T-helper 1 cell treated with Interleukin-12 subunit alpha and Interleukin-12 subunit beta and Interleukin-4 antibody, amounts not matched to agents 30 μg/mL and 1 μg/mL, for 36 hours (primary cell): ENCODE measurements around the gene ARMC3.

Experiments used
- H3K27ac Mint-ChIP-seq: one replicate; pipeline ENCODE4 v1.8.0; 2021; ENCODE audit warnings: mild to moderate bottlenecking, mixed read lengths
- H3K27me3 Mint-ChIP-seq: one replicate; pipeline ENCODE4 v1.8.0; 2021; ENCODE audit warnings: low read depth, mixed read lengths
- H3K36me3 Mint-ChIP-seq: one replicate; pipeline ENCODE4 v1.8.0; 2021; ENCODE audit warnings: low read depth, mixed read lengths
- H3K4me1 Mint-ChIP-seq: one replicate; pipeline ENCODE4 v1.8.0; 2021; ENCODE audit warnings: low read depth, mixed read lengths
- H3K4me3 Mint-ChIP-seq: one replicate; pipeline ENCODE4 v1.8.0; 2021; ENCODE audit warnings: mild to moderate bottlenecking, moderate library complexity, mixed read lengths
- H3K9me3 Mint-ChIP-seq: one replicate; pipeline ENCODE4 v1.8.0; 2021; ENCODE audit warnings: mixed read lengths

The ARMC3 gene

GRCh38 chr10:23079700-23080099 is 151.8 kb downstream of the ARMC3 start:
- Mint-ChIP-seq H3K9me3 (peaks cover 2% of the 10 kb centered on the region), H3K27ac (no peak overlapping the region), H3K27me3 (peaks cover 49% of the 10 kb centered on the region), H3K36me3 (no peaks in the 10 kb centered on the region), H3K4me1 (no peaks in the 10 kb centered on the region), H3K4me3 (no peak overlapping the region)

GRCh38 chr10:23080262-23080661 is 152.4 kb downstream of the ARMC3 start:
- Mint-ChIP-seq H3K9me3 (peaks cover 4% of the 10 kb centered on the region), H3K4me1 (no peaks in the 10 kb centered on the region), H3K36me3 (no peaks in the 10 kb centered on the region), H3K27me3 (peaks cover 48% of the 10 kb centered on the region), H3K27ac (no peak overlapping the region), H3K4me3 (no peak overlapping the region)

- H3K27ac Mint-ChIP-seq = no peak overlapping the region
- H3K27me3 Mint-ChIP-seq = peaks cover 45% of the 10 kb centered on the region
- no peaks in the 10 kb centered on the region for H3K36me3 Mint-ChIP-seq
- no peaks in the 10 kb centered on the region for H3K4me1 Mint-ChIP-seq
- H3K4me3 Mint-ChIP-seq = no peak overlapping the region
- peaks cover 4% of the 10 kb centered on the region for H3K9me3 Mint-ChIP-seq
These were observed 153.4 kb downstream of the ARMC3 start for GRCh38 chr10:23081221-23081750.

- Mint-ChIP-seq H3K36me3 (no peaks in the 10 kb centered on the region), H3K27me3 (peaks cover 45% of the 10 kb centered on the region), H3K4me3 (no peak overlapping the region), H3K9me3 (peaks cover 4% of the 10 kb centered on the region), H3K4me1 (no peaks in the 10 kb centered on the region), H3K27ac (no peak overlapping the region)
These were observed 154.0 kb downstream of the ARMC3 start for GRCh38 chr10:23081891-23082290.
